Amniotic stem cell (primary cell): ENCODE measurements around the gene TBX1.
"Not testable (repeated sequence)": the region's sequence is repeated elsewhere in the genome, so short reads cannot be mapped to it uniquely, and the experiment has no call there.

Experiments
- DNase-seq: peaks from one replicate; lab custom pipeline; 2025; lab: John Stamatoyannopoulos, UW

Gene TBX1

GRCh38 chr22:19723232-19723982 is 37.2 kb upstream of the TBX1 start, which contains the start of gene GP1BB:
TSS of gene GP1BB (plus strand) at chr22:19723539. CDS start at chr22:19723570, 31 bp downstream.
- no peak for DNase-seq

- no peak for DNase-seq
These were observed 36.4 kb upstream of the TBX1 start for GRCh38 chr22:19723983-19724827.

DNA sequence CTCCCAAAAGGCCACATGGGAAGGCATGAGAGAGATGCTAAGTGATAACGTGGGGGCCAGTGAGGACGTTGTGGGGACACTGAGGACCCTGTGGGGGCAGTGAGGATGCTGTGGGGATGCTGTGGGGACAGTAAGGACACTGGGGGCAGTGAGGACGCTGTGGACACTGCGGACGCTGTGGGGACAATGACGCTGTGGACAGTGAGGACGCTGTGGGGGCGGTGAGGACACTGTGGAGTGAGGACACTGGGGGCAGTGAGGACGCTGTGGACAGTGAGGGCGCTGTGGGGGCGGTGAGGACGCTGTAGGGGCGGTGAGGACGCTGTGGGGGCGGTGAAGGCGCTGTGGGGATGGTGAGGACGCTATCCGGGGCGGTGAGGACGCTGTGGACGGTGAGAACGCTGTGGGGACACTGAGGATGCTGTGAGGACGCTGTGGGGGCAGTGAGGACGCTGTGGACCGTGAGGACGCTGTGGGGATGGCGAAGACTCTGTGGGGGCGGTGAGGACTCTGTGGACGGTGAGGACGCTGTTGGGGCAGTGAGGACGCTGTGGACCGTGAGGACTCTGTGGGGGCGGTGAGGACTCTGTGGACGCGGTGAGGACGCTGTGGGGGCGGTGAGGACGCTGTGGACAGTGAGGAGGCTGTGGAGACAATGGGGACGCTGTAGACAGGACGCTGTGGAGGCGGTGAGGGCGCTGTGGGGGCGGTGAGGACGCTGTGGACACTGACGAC is 35.5 kb upstream of the TBX1 start:
- DNase-seq = no peak

DNA sequence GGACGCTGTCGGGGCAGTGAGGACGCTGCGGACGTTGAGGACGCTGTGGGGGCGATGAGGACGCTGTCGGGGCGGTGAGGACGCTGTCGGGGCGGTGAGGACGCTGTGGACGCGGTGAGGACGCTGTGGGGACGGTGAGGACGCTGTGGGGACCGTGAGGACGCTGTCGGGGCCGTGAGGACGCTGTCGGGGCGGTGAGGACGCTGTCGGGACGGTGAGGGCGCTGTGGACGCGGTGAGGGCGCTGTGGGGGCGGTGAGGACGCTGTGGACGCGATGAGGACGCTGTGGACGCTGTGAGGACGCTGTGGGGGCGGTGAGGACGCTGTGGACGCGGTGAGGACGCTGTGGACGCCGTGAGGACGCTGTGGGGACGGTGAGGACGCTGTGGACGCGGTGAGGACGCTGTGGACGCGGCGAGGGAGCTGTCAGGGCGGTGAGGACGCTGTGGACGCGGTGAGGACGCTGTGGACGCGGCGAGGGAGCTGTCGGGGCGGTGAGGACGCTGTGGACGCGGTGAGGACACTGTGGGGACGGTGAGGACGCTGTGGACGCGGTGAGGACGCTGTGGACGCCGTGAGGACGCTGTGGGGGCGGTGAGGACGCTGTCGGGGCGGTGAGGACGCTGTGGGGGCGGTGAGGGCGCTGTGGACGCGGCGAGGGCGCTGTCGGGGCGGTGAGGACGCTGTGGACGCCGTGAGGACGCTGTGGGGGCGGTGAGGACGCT is 34.4 kb upstream of the TBX1 start:
- not testable (repeated sequence) for DNase-seq

GRCh38 chr22:19727310-19728150 is 33.0 kb upstream of the TBX1 start:
- DNase-seq = no peak

DNA sequence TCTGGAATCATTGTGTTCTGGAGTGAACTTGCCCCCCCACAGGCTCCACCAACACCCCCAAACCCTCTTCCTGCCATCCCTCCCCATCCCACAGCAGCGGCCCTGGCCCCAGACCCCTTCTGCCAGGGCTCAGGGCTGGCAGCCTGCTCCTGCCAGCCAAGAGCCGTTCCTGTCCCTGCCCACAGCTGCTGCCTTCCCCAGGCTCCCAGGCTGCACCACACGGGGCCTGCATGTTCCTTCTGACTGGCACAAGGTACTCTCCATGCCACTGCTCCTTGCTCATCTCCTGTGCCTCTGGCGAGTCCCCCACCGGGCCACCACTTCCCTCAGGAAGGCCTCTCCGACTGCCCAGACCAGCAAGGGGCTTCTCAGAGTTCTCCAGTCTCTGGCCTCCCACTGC is 32.3 kb upstream of the TBX1 start:
- DNase-seq = no peak

GRCh38 chr22:19728836-19729235 is 31.7 kb upstream of the TBX1 start:
- no peak for DNase-seq

GRCh38 chr22:19729507-19729906 is 31.1 kb upstream of the TBX1 start:
- no peak for DNase-seq

GRCh38 chr22:19730198-19730597 is 30.4 kb upstream of the TBX1 start:
- no peak for DNase-seq

DNA sequence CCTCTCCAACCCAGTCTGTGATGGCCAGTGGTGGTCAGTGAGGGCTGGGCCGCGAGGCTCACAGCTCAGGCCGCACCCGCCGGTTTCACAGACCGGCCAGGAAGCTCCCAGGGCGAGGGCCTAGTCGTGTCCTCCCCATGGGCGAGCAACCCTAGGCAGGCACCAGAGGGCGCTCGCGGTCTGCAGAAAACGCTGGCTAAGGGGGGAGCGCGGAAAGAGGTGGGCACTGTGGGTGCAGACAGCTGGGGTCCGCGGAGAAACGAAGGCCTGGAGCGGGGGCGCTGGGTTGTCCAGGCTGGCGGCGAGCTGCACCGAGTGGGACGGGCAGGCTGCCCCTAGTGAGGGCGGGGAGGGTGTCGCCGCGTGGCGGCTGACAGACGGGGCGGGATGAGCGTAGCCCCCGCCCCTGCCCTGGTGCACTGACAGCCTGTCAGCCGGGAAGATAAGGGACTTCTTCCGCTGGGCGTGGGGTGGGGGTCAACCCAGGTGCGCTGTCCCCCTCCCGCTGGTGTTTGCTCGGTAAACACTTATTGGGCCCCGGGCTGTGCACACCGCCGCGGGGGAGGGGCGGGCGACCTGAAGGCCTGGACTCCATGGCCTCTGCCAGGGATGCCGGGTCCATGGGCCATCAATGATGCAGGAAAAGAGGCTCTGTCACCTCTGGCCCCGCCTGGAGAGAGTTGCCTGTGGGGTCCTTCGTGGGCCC is 29.8 kb upstream of the TBX1 start:
- DNase-seq = peak; percentile 57

DNA sequence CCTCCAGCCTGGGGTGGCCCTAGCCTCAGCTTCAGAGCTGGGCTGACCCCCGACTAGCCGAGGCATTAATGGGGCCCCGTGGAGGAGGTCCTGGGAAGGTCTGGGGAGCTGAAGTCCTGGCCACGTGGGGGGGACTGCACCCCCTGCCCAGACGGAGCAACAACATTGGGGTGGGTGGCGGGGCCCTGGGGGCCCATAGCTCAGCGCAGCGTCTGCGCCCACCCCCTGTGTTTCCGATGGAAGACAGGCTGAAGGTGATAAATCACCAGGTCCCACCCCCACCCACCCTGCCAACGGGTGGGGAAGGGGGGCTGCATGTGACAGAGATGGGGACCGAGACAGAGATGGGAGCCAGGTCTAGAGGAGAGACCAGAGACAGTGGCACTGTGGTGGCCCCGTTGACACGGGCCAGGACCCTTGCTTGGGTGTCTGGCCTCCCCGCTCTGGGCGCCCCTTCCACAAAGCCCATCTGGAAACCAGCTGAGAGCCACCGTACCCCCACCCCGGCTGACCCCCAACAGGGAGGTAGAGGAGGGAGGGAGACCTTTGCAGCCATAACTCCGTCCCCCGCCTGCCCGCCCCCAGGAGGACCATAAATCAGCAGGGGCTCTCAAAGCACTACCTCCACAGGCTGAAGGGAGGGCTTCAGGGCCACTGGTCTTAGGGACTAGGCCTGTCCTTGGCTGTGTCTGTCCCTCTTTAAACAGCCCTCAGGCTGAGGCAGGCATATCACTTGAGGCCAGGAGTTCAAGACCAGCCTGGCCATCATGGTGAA is 29.0 kb upstream of the TBX1 start:
- no peak for DNase-seq

- DNase-seq = no peak
These were observed 28.0 kb upstream of the TBX1 start for GRCh38 chr22:19732403-19733113.

- no peak for DNase-seq
These were observed 26.8 kb upstream of the TBX1 start for GRCh38 chr22:19733755-19734154.

DNA sequence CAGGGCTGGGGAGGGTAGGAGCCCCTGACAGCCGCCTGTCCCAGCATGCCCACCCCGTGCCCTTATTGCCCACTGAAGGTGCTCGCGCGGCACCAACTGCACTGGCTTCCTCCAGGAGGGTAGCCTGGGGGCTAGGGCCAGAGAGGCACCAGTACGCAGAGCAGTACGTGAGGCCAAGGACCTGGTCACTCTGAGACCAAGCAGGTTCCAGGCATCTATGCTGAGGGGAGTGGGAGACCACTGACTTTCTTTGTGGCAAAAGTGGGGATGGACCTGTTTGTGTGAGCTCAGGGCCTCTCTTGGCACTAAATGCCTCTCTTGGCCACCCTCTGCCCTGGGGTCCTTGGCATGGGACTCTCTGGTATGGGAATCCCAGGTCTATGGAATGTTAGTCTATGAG is 26.4 kb upstream of the TBX1 start:
- no peak for DNase-seq

DNA sequence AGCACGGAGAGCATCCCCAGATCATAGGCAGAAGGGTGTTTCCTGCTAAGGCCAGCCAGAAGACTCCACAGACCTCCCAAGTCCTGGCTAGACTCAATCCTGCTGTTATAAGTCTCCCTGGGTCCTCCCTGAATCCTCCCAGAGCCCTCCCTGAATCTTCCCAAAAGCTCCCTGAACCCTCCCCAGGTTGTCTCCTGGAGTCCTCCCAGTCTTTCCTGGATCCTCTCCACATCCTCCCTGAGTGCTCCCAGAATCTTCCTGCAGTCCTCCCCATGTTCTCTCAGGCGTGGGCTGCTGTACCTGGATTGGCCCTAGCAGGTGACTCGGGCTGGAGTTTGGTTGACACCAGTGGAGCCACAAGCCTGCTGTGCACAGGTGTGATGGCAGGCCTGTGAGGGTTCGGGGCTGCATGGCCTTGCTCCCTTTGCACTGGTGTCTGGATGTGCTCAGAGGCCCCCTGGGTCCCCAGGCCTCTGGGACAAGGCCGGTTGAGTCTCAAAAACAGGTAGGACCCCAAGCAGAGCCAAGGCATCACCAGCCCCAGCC is 25.7 kb upstream of the TBX1 start:
- no peak for DNase-seq

DNA sequence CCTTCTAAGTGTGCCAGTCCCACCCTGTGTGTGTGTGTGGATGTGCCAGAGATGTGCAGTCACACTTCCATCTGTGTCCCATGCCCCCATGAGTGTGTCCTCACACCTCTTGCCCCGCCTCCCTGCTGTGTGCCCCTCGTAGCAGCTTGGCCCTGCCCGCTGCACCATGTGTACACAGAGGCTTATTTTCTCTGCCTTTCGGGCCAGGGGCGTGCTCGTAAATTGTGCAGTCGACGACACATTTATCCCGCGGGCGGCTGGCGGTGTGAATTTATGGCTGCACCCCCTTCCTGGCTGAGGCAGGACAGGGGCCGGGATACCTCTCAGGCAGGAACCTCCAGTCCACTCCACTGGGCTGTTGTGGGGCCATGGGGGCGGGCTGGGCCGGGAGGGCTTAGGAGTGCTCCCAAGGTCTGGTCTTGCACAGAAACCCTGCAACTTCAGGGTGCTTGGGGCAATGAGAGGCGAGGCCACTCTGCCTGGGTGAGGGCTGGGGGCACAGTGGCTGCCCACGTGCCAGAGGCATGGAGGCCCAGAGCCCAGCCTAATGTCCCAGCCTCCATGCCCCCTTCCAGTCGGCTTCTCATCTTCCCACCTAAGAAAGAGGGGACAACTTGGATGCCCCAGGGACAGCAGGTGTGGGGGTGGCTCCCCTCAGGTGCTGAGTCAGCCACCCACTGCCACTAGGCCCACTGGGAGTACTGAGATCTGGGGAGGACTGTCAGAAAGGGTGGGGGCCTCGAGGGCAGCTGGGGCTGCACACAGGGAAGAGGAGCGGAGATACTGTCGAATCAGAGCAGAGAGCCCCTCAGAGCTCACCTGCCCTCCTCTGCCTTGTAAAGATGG is 24.7 kb upstream of the TBX1 start:
- no peak for DNase-seq

GRCh38 chr22:19737846-19738663 is 22.5 kb upstream of the TBX1 start:
- no peak for DNase-seq
